Neutrophil (primary cell): Measurements from ENCODE around the gene PPTC7.
"Not testable (repeated sequence)": the region's sequence is repeated elsewhere in the genome, so short reads cannot be mapped to it uniquely, and the experiment has no call there.

Experiments used
- H3K27ac ChIP-seq: fragments of 200-600 bp; sonication (generic); 2 replicates; pipeline ENCODE4 v1.5.1; 2016; ENCODE audit warnings: mild to moderate bottlenecking, moderate library complexity
- H3K27me3 ChIP-seq: fragments of 200-600 bp; sonication (generic); 2 replicates; pipeline ENCODE4 v1.6.0; 2016; ENCODE audit warnings: mild to moderate bottlenecking
- H3K36me3 ChIP-seq: fragments of 200-600 bp; sonication (generic); 2 replicates; pipeline ENCODE4 v1.5.1; 2017
- H3K4me1 ChIP-seq, 2 experiments: fragments of 200-600 bp in 1 of 2; sonication (generic) in 1 of 2; 1 replicate in 1 of 2; 2 replicates in 1 of 2; pipeline versions ENCODE4 v1.5.1 to v1.6.1; 2013 to 2016; ENCODE audit warnings: low read depth in 1 of 2, low read length in 1 of 2, mild to moderate bottlenecking in 1 of 2, moderate library complexity in 1 of 2; ENCODE audit not compliant: control insufficient read depth in 1 of 2, insufficient read depth in 1 of 2
- H3K4me3 ChIP-seq, 2 experiments: fragments of 200-600 bp in 1 of 2; sonication (generic) in 1 of 2; 1 replicate in 1 of 2; 2 replicates in 1 of 2; pipeline ENCODE4 v1.5.1; 2013 to 2016; ENCODE audit warnings: low read depth in 1 of 2, low read length in 1 of 2, mild to moderate bottlenecking in 1 of 2, moderate library complexity in 1 of 2
- H3K9me3 ChIP-seq: fragments of 200-600 bp; sonication (generic); 2 replicates; pipeline ENCODE4 v1.5.1; 2016
- CTCF ChIP-seq: fragments of 200-600 bp; sonication (generic); IDR thresholded peaks from 2 replicates; pipeline ENCODE4 v1.5.1; 2016; ENCODE audit warnings: antibody characterized with exemption

The PPTC7 gene

GRCh38 chr12:110590806-110591326 is 7.7 kb upstream of the PPTC7 start:
- peaks cover 25 to 27% of the 10 kb centered on the region in 2 experiments for H3K4me1 ChIP-seq
- H3K4me3 ChIP-seq: peak overlapping the region; percentile 49 to 50
- no peak for TF ChIP-seq CTCF
- peak overlapping the region; percentile 98 for H3K27ac ChIP-seq
- no peaks in the 10 kb centered on the region for H3K9me3 ChIP-seq
- H3K27me3 ChIP-seq: no peaks in the 10 kb centered on the region
- no peaks in the 10 kb centered on the region for H3K36me3 ChIP-seq

GRCh38 chr12:110590059-110590458 is 6.9 kb upstream of the PPTC7 start:
- no peaks in the 10 kb centered on the region for H3K9me3 ChIP-seq
- H3K27ac ChIP-seq: peak overlapping the region; percentile 98
- peaks cover 31 to 35% of the 10 kb centered on the region in 2 experiments for H3K4me1 ChIP-seq
- H3K36me3 ChIP-seq: no peaks in the 10 kb centered on the region
- no peak for TF ChIP-seq CTCF
- peak overlapping the region; percentile 49 to 50 for H3K4me3 ChIP-seq
- no peaks in the 10 kb centered on the region for H3K27me3 ChIP-seq

GRCh38 chr12:110587102-110587501 is 4.0 kb upstream of the PPTC7 start:
- H3K27me3 ChIP-seq, H3K27ac ChIP-seq, H3K36me3 ChIP-seq, H3K4me3 ChIP-seq, H3K9me3 ChIP-seq: not testable (repeated sequence)
- peaks cover 43 to 51% of the 10 kb centered on the region in 2 experiments for H3K4me1 ChIP-seq

- TF ChIP-seq CTCF: no peak
- H3K36me3 ChIP-seq: no peaks in the 10 kb centered on the region
- peaks cover 43 to 49% of the 10 kb centered on the region in 2 experiments for H3K4me1 ChIP-seq
- H3K9me3 ChIP-seq: no peaks in the 10 kb centered on the region
- H3K4me3 ChIP-seq: no peak overlapping the region
- no peaks in the 10 kb centered on the region for H3K27me3 ChIP-seq
- H3K27ac ChIP-seq: peak overlapping the region; percentile 57
These were observed 2.2 kb upstream of the PPTC7 start for GRCh38 chr12:110585231-110585799.

- Histone ChIP-seq H3K36me3 (no peaks in the 10 kb centered on the region), H3K9me3 (no peaks in the 10 kb centered on the region), H3K27me3 (no peaks in the 10 kb centered on the region), H3K4me3 (peak overlapping the region; percentile 93 to 95), H3K4me1 (peaks cover 54 to 60% of the 10 kb centered on the region in 2 experiments), H3K27ac (peak overlapping the region; percentile 96)
- TF ChIP-seq CTCF: peak; percentile 18
These were observed 612 bp downstream of the PPTC7 start for GRCh38 chr12:110582276-110583136.

GRCh38 chr12:110581931-110582275 is 1.2 kb downstream of the PPTC7 start:
- Histone ChIP-seq H3K36me3 (no peaks in the 10 kb centered on the region), H3K27me3 (no peaks in the 10 kb centered on the region), H3K4me3 (peak overlapping the region; percentile 93 to 95), H3K4me1 (peaks cover 58 to 66% of the 10 kb centered on the region in 2 experiments), H3K27ac (peak overlapping the region; percentile 96), H3K9me3 (no peaks in the 10 kb centered on the region)
- no peak for TF ChIP-seq CTCF
